Midbrain (tissue), 1 donor: ENCODE measurements around the gene LRRC75A.
"Not testable (repeated sequence)": the region's sequence is repeated elsewhere in the genome, so short reads cannot be mapped to it uniquely, and the experiment has no call there.

Experiments used
- DNase-seq: peaks from one replicate; lab custom pipeline; 2025; lab: John Stamatoyannopoulos, UW

Gene LRRC75A

GRCh38 chr17:16398270-16399267, 93.4 kb downstream of the LRRC75A start:
- DNase-seq: no peak

GRCh38 chr17:16396693-16397092, 95.3 kb downstream of the LRRC75A start:
- not testable (repeated sequence) for DNase-seq

- DNase-seq: not testable (repeated sequence)
Observed at GRCh38 chr17:16395887-16396286, 96.1 kb downstream of the LRRC75A start.

- DNase-seq: not testable (repeated sequence)
Observed at GRCh38 chr17:16392491-16392890, 99.5 kb downstream of the LRRC75A start.
